Uterus (tissue), 4 donors: ENCODE measurements around the gene PTH2R. TPM values are rescaled to one million over a fixed set of nuclear protein-coding genes. Genes with fewer than 3 reads are reported as not detected.
"Not testable (repeated sequence)": the region's sequence is repeated elsewhere in the genome, so short reads cannot be mapped to it uniquely, and the experiment has no call there.

Experiments
- DNase-seq, 2 donors: peaks; one replicate each; pipeline ENCODE4 v3.0.0-alpha.2; 2019 to 2020
- H3K27ac ChIP-seq, 2 donors: fragments of 200-600 bp; sonication (generic); 1 replicate in 1 of 2; 2 replicates in 1 of 2; pipeline ENCODE4 v1.5.1; 2016 to 2018
- H3K27me3 ChIP-seq, 2 donors: fragments of 200-600 bp; sonication (generic); one replicate each; pipeline ENCODE4 v1.5.1; 2018 to 2019; ENCODE audit warnings: control low read depth in 1 of 2
- H3K36me3 ChIP-seq, 2 donors: fragments of 200-600 bp; sonication (generic); one replicate each; pipeline ENCODE4 v1.5.1; 2019; ENCODE audit warnings: control low read depth in 1 of 2
- H3K4me1 ChIP-seq, 2 donors: fragments of 200-600 bp; sonication (generic); one replicate each; pipeline ENCODE4 v1.5.1; 2018 to 2019; ENCODE audit warnings: control low read depth in 1 of 2
- H3K4me3 ChIP-seq, 2 donors: fragments of 200-600 bp; sonication (generic); 1 replicate in 1 of 2; 2 replicates in 1 of 2; pipeline ENCODE4 v1.5.1; 2018 to 2019; ENCODE audit warnings: mild to moderate bottlenecking in 1 of 2
- H3K9me3 ChIP-seq, 2 donors: fragments of 200-600 bp; sonication (generic); one replicate each; pipeline ENCODE4 v1.5.1; 2019; ENCODE audit warnings: control low read depth in 1 of 2
- CTCF ChIP-seq, 4 experiments: fragments of 200-600 bp in 2 of 4; fragments of 450-650 bp in 2 of 4; sonication (generic) in 2 of 4; IDR thresholded peaks; one replicate each; pipeline ENCODE4 v1.5.1; 2016 to 2019; ENCODE audit warnings: antibody characterized with exemption in 4 of 4, mild to moderate bottlenecking in 2 of 4, moderate library complexity in 1 of 4
- POLR2A ChIP-seq, 2 donors: fragments of 450-650 bp; IDR thresholded peaks; one replicate each; pipeline ENCODE4 v1.6.1; 2016; ENCODE audit warnings: antibody characterized with exemption in 2 of 2, mild to moderate bottlenecking in 1 of 2, moderate library complexity in 1 of 2
- intact Hi-C: fragments of 100-400 bp; cut with DNase I; formaldehyde crosslinking; loops from one replicate; pipeline ENCODE4 v1.15.1; 2023; ENCODE audit warnings: low total_unique reads
- total RNA-seq, 4 donors: library from RNA; depleted of rRNA in 3 of 4; stranded (reverse); fragments of >200 nt in 3 of 4; gene quantifications; one replicate each; pipeline versions ENCODE4 v1.1.0 to v1.2.4, GENCODE V29; 2014 to 2023
- donor health status: DM: yes; HTN: yes; CAD: no.

PTH2R gene
- total RNA-seq, 4 donors from 2014 or later, result 0.70 to 1.7 TPM; not detected in 2

- no peaks in the 10 kb centered on the region for H3K27me3 ChIP-seq
- no peaks in the 10 kb centered on the region for H3K36me3 ChIP-seq
- DNase-seq, result no peak
- intact Hi-C loops, result no loop called here
- no peaks in the 10 kb centered on the region for H3K9me3 ChIP-seq
- no peak overlapping the region for H3K27ac ChIP-seq
- no peaks in the 10 kb centered on the region for H3K4me1 ChIP-seq
- no peak for TF ChIP-seq POLR2A (IDR thresholded peaks at IDR 0.05)
- TF ChIP-seq CTCF (IDR thresholded peaks at IDR 0.05), result no peak
- no peak overlapping the region for H3K4me3 ChIP-seq
Measured at GRCh38 chr2:208477741-208478140, 71.1 kb downstream of the PTH2R start.

- intact Hi-C loops, result no loop called here
- TF ChIP-seq POLR2A (IDR thresholded peaks at IDR 0.05), result no peak
- TF ChIP-seq CTCF (IDR thresholded peaks at IDR 0.05), result no peak
- Histone ChIP-seq H3K9me3 (no peaks in the 10 kb centered on the region), H3K27ac (no peak overlapping the region), H3K4me1 (no peaks in the 10 kb centered on the region), H3K27me3 (no peaks in the 10 kb centered on the region), H3K36me3 (no peaks in the 10 kb centered on the region), H3K4me3 (no peak overlapping the region)
- no peak for DNase-seq
Measured at GRCh38 chr2:208479342-208479741, 72.8 kb downstream of the PTH2R start.

GRCh38 chr2:208481945-208482344 lies 75.4 kb downstream of the PTH2R start:
- H3K27me3 ChIP-seq, H3K27ac ChIP-seq, H3K4me3 ChIP-seq, H3K36me3 ChIP-seq, H3K4me1 ChIP-seq, H3K9me3 ChIP-seq, DNase-seq, intact Hi-C loops: not testable (repeated sequence)

GRCh38 chr2:208482453-208483015 lies 75.9 kb downstream of the PTH2R start:
- H3K27ac ChIP-seq, intact Hi-C loops, H3K4me1 ChIP-seq, H3K9me3 ChIP-seq, H3K36me3 ChIP-seq, DNase-seq, H3K4me3 ChIP-seq, H3K27me3 ChIP-seq: not testable (repeated sequence)

- Histone ChIP-seq H3K4me1 (no peaks in the 10 kb centered on the region), H3K27ac (no peak overlapping the region), H3K4me3 (no peak overlapping the region), H3K9me3 (no peaks in the 10 kb centered on the region), H3K36me3 (no peaks in the 10 kb centered on the region), H3K27me3 (no peaks in the 10 kb centered on the region)
- intact Hi-C loops, result no loop called here
- DNase-seq, result no peak
- TF ChIP-seq CTCF (IDR thresholded peaks at IDR 0.05), result no peak
- TF ChIP-seq POLR2A (IDR thresholded peaks at IDR 0.05), result no peak
Measured at GRCh38 chr2:208485390-208485789, 78.8 kb downstream of the PTH2R start.

- Histone ChIP-seq H3K9me3 (no peaks in the 10 kb centered on the region), H3K27ac (no peak overlapping the region), H3K27me3 (no peaks in the 10 kb centered on the region), H3K36me3 (no peaks in the 10 kb centered on the region), H3K4me1 (no peaks in the 10 kb centered on the region), H3K4me3 (no peak overlapping the region)
- intact Hi-C loops, result no loop called here
- DNase-seq, result no peak
- no peak for TF ChIP-seq CTCF (IDR thresholded peaks at IDR 0.05)
- TF ChIP-seq POLR2A (IDR thresholded peaks at IDR 0.05), result no peak
Measured at GRCh38 chr2:208488686-208489564, 82.3 kb downstream of the PTH2R start.
